C4-2B (cell line): ENCODE data around the gene SETD1B.

ENCODE experiments used
- H3K27ac ChIP-seq: fragments of 450-650 bp; 2 replicates; pipeline ENCODE4 v1.5.1; 2017
- CTCF ChIP-seq: fragments of 450-650 bp; conservative IDR thresholded peaks from 2 replicates; pipeline ENCODE4 v1.5.1; 2017; ENCODE audit warnings: mild to moderate bottlenecking
- ZFX ChIP-seq: fragments of 450-650 bp; IDR thresholded peaks from 2 replicates; pipeline ENCODE4 v1.6.1; 2017

Gene SETD1B

GRCh38 chr12:121838126-121838525, 34.3 kb downstream of the SETD1B start:
- no peak for TF ChIP-seq ZFX
- no peak for TF ChIP-seq CTCF
- H3K27ac ChIP-seq: no peak overlapping the region

- TF ChIP-seq CTCF (no peak; the same call in 1 of the 2 replicates), ZFX (no peak)
- peak overlapping the region; percentile 77 for H3K27ac ChIP-seq
Measured at GRCh38 chr12:121839106-121839992, 35.5 kb downstream of the SETD1B start.

- TF ChIP-seq CTCF (no peak), ZFX (no peak)
- peak overlapping the region; percentile 77 for H3K27ac ChIP-seq
Measured at GRCh38 chr12:121839993-121840761, 36.4 kb downstream of the SETD1B start.

- TF ChIP-seq CTCF (no peak), ZFX (no peak)
- H3K27ac ChIP-seq: peak overlapping the region; percentile 18
Measured at GRCh38 chr12:121843236-121843982, 39.6 kb downstream of the SETD1B start.

- H3K27ac ChIP-seq: no peak overlapping the region
- TF ChIP-seq CTCF (no peak), ZFX (no peak)
Measured at GRCh38 chr12:121845701-121846100, 41.9 kb downstream of the SETD1B start.

- no peak overlapping the region for H3K27ac ChIP-seq
- TF ChIP-seq CTCF (no peak), ZFX (no peak)
Measured at GRCh38 chr12:121849211-121849610, 45.4 kb downstream of the SETD1B start.
